ENCODE results near the gene ZNF415.

- TF ChIP-seq TCF7L2 (IDR thresholded peaks at IDR 0.05; ENCODE audit: borderline replicate concordance, extremely low read depth, insufficient read depth, insufficient read length) (no peak), YY1 (IDR thresholded peaks at IDR 0.05; ENCODE audit: extremely low read depth, insufficient replicate concordance, low read depth, low read length) (no peak), POLR2A (IDR thresholded peaks at IDR 0.05; ENCODE audit: borderline replicate concordance, extremely low read depth, insufficient read depth, insufficient read length) (no peak), EZH2phosphoT487 (IDR thresholded peaks at IDR 0.05; ENCODE audit: borderline replicate concordance) (no peak), SIN3A (IDR thresholded peaks at IDR 0.05; ENCODE audit: low read depth) (no peak), POLR2AphosphoS5 (IDR thresholded peaks at IDR 0.05; ENCODE audit: low read depth, low read length) (no peak), EZH2 (IDR thresholded peaks at IDR 0.05) (no peak), ZNF274 (IDR thresholded peaks at IDR 0.05; ENCODE audit: low read depth, low read length) (no peak)
- TF ChIP-seq, protein P1, sequence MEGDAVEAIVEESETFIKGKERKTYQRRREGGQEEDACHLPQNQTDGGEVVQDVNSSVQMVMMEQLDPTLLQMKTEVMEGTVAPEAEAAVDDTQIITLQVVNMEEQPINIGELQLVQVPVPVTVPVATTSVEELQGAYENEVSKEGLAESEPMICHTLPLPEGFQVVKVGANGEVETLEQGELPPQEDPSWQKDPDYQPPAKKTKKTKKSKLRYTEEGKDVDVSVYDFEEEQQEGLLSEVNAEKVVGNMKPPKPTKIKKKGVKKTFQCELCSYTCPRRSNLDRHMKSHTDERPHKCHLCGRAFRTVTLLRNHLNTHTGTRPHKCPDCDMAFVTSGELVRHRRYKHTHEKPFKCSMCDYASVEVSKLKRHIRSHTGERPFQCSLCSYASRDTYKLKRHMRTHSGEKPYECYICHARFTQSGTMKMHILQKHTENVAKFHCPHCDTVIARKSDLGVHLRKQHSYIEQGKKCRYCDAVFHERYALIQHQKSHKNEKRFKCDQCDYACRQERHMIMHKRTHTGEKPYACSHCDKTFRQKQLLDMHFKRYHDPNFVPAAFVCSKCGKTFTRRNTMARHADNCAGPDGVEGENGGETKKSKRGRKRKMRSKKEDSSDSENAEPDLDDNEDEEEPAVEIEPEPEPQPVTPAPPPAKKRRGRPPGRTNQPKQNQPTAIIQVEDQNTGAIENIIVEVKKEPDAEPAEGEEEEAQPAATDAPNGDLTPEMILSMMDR (IDR thresholded peaks at IDR 0.05 in 2 of 3, conservative IDR thresholded peaks at IDR 0.05 in 1 of 3; ENCODE audit: borderline replicate concordance in 1 of 3, insufficient read depth in 1 of 3, low read depth in 2 of 3, low read length in 2 of 3) = no peak
- TF ChIP-seq, protein P2, sequence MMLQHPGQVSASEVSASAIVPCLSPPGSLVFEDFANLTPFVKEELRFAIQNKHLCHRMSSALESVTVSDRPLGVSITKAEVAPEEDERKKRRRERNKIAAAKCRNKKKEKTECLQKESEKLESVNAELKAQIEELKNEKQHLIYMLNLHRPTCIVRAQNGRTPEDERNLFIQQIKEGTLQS (IDR thresholded peaks at IDR 0.05) = no peak
These were observed 9.3 kb downstream of the ZNF415 start for GRCh38 chr19:53123400-53123799.

All from HCT116 (cell line).